Activated CD8-positive, alpha-beta memory T cell treated with anti-CD3 and anti-CD28 coated beads for 1 hour (primary cell): ENCODE results near the gene TBCD.

Experiments
- DNase-seq, 2 donors: peaks; one replicate each; pipeline ENCODE4 v3.0.0-alpha.2; 2020; ENCODE audit warnings: low read depth in 1 of 2; ENCODE audit errors: extremely low read depth in 1 of 2

TBCD gene

GRCh38 chr17:82830249-82830661 lies 78.4 kb downstream of the TBCD start:
- no peak for DNase-seq

- DNase-seq, result no peak
These were observed 79.4 kb downstream of the TBCD start for GRCh38 chr17:82831041-82831817.

GRCh38 chr17:82831818-82832200 lies 79.9 kb downstream of the TBCD start:
- DNase-seq, result no peak

GRCh38 chr17:82832411-82832810 lies 80.5 kb downstream of the TBCD start:
- DNase-seq, result no peak

GRCh38 chr17:82832881-82833475 lies 81.1 kb downstream of the TBCD start:
- DNase-seq, result no peak

GRCh38 chr17:82835122-82835521 lies 83.3 kb downstream of the TBCD start:
- DNase-seq, result no peak

- DNase-seq, result no peak
These were observed 84.1 kb downstream of the TBCD start for GRCh38 chr17:82835766-82836512.

- DNase-seq, result no peak
These were observed 85.0 kb downstream of the TBCD start for GRCh38 chr17:82836823-82837357.

- DNase-seq, result no peak
These were observed 85.9 kb downstream of the TBCD start for GRCh38 chr17:82837586-82838320.

- no peak for DNase-seq
These were observed 86.7 kb downstream of the TBCD start for GRCh38 chr17:82838386-82839063.

GRCh38 chr17:82839617-82840292 lies 87.9 kb downstream of the TBCD start, which contains the start of gene ZNF750:
ZNF750 (minus strand) TSS chr17:82840022; CDS start chr17:82832454, 7,568 bp downstream.
- DNase-seq, result no peak

GRCh38 chr17:82840431-82840831 lies 88.6 kb downstream of the TBCD start:
- no peak for DNase-seq

- DNase-seq, result no peak
These were observed 90.2 kb downstream of the TBCD start for GRCh38 chr17:82841921-82842596.

GRCh38 chr17:82843904-82844680 lies 92.2 kb downstream of the TBCD start:
- no peak for DNase-seq

- DNase-seq, result no peak
These were observed 92.9 kb downstream of the TBCD start for GRCh38 chr17:82844796-82845162.

- no peak for DNase-seq
These were observed 93.4 kb downstream of the TBCD start for GRCh38 chr17:82845163-82845807.

GRCh38 chr17:82846061-82846691 lies 94.3 kb downstream of the TBCD start:
- DNase-seq, result no peak
